ENCODE results near the gene DGKE. TPM values are rescaled to one million over a fixed set of nuclear protein-coding genes. Genes with fewer than 3 reads are reported as not detected.
A peak's percentile ranks its signal among the peaks of the same experiment; 100 is the strongest.

The DGKE gene
- total RNA-seq, 1 donor from 2014 or later = 3.3 TPM

- no peak for TF ChIP-seq CTCF (IDR thresholded peaks at IDR 0.05; ENCODE audit: unreplicated experiment)
- Mint-ChIP-seq H3K36me3 (ENCODE audit: low read depth, unreplicated experiment) (peaks cover 39% of the 10 kb centered on the region), H3K27me3 (ENCODE audit: unreplicated experiment) (peaks cover 10% of the 10 kb centered on the region), H3K4me1 (ENCODE audit: unreplicated experiment) (peaks cover 5% of the 10 kb centered on the region), H3K4me3 (ENCODE audit: unreplicated experiment) (no peak overlapping the region), H3K27ac (ENCODE audit: unreplicated experiment) (no peak overlapping the region), H3K9me3 (ENCODE audit: unreplicated experiment) (peaks cover 7% of the 10 kb centered on the region)
- no peak for DNase-seq (ENCODE audit: low spot score)
Observed at GRCh38 chr17:56890906-56891674, 57.1 kb downstream of the DGKE start.

- peaks cover 7% of the 10 kb centered on the region for H3K9me3 Mint-ChIP-seq (ENCODE audit: unreplicated experiment)
- peaks cover 39% of the 10 kb centered on the region for H3K36me3 Mint-ChIP-seq (ENCODE audit: low read depth, unreplicated experiment)
- DNase-seq (ENCODE audit: low spot score) = peak; percentile 44
- H3K27ac Mint-ChIP-seq (ENCODE audit: unreplicated experiment) = no peak overlapping the region
- H3K4me1 Mint-ChIP-seq (ENCODE audit: unreplicated experiment) = no peaks in the 10 kb centered on the region
- TF ChIP-seq CTCF (IDR thresholded peaks at IDR 0.05; ENCODE audit: unreplicated experiment) = peak; percentile 57
- H3K4me3 Mint-ChIP-seq (ENCODE audit: unreplicated experiment) = no peak overlapping the region
- peaks cover 10% of the 10 kb centered on the region for H3K27me3 Mint-ChIP-seq (ENCODE audit: unreplicated experiment)
Observed at GRCh38 chr17:56891751-56892150, 57.8 kb downstream of the DGKE start.

- Mint-ChIP-seq H3K4me1 (ENCODE audit: unreplicated experiment) (no peaks in the 10 kb centered on the region), H3K9me3 (ENCODE audit: unreplicated experiment) (peaks cover 3% of the 10 kb centered on the region), H3K4me3 (ENCODE audit: unreplicated experiment) (peak overlapping the region; percentile 21), H3K27ac (ENCODE audit: unreplicated experiment) (no peak overlapping the region), H3K36me3 (ENCODE audit: low read depth, unreplicated experiment) (peaks cover 35% of the 10 kb centered on the region), H3K27me3 (ENCODE audit: unreplicated experiment) (peaks cover 9% of the 10 kb centered on the region)
- DNase-seq (ENCODE audit: low spot score) = no peak
- no peak for TF ChIP-seq CTCF (IDR thresholded peaks at IDR 0.05; ENCODE audit: unreplicated experiment)
Observed at GRCh38 chr17:56892333-56892732, 58.4 kb downstream of the DGKE start.

GRCh38 chr17:56893503-56893902, 59.6 kb downstream of the DGKE start:
- Mint-ChIP-seq H3K27ac (ENCODE audit: unreplicated experiment) (no peak overlapping the region), H3K4me1 (ENCODE audit: unreplicated experiment) (no peaks in the 10 kb centered on the region), H3K9me3 (ENCODE audit: unreplicated experiment) (no peaks in the 10 kb centered on the region), H3K4me3 (ENCODE audit: unreplicated experiment) (no peak overlapping the region), H3K27me3 (ENCODE audit: unreplicated experiment) (peaks cover 10% of the 10 kb centered on the region), H3K36me3 (ENCODE audit: low read depth, unreplicated experiment) (peaks cover 29% of the 10 kb centered on the region)
- no peak for DNase-seq (ENCODE audit: low spot score)
- TF ChIP-seq CTCF (IDR thresholded peaks at IDR 0.05; ENCODE audit: unreplicated experiment) = no peak

- no peak for TF ChIP-seq CTCF (IDR thresholded peaks at IDR 0.05; ENCODE audit: unreplicated experiment)
- no peaks in the 10 kb centered on the region for H3K9me3 Mint-ChIP-seq (ENCODE audit: unreplicated experiment)
- H3K4me3 Mint-ChIP-seq (ENCODE audit: unreplicated experiment) = no peak overlapping the region
- H3K27me3 Mint-ChIP-seq (ENCODE audit: unreplicated experiment) = peaks cover 11% of the 10 kb centered on the region
- H3K36me3 Mint-ChIP-seq (ENCODE audit: low read depth, unreplicated experiment) = peaks cover 30% of the 10 kb centered on the region
- no peak for DNase-seq (ENCODE audit: low spot score)
- H3K27ac Mint-ChIP-seq (ENCODE audit: unreplicated experiment) = no peak overlapping the region
- no peaks in the 10 kb centered on the region for H3K4me1 Mint-ChIP-seq (ENCODE audit: unreplicated experiment)
Observed at GRCh38 chr17:56894859-56895455, 61.0 kb downstream of the DGKE start.

All from endothelial cell (in vitro differentiated cells).